IMR-90 (cell line): Measurements from ENCODE around the gene SCCPDH. TPM values are rescaled to one million over a fixed set of nuclear protein-coding genes. Genes with fewer than 3 reads are reported as not detected.

Source experiments
- ATAC-seq: fragments of 200-7000 bp; cut with Tn5 transposase; 2 replicates; pipeline ENCODE4 v1.9.1; 2020; ENCODE audit warnings: low read depth, mild to moderate bottlenecking, moderate library complexity
- BruUV-seq: library from RNA; stranded (reverse); fragments of 400-500 nt; replicated peaks from 2 replicates; lab custom pipeline; 2021; lab: Mats Ljungman, UMichigan
- CTCF ChIA-PET: fragments of 300-600 bp; formaldehyde crosslinking; extraction: SDS; loops from one replicate; lab custom pipeline; 2021; ENCODE audit warnings: antibody characterized with exemption; lab: Yijun Ruan, JAX
- POLR2A ChIA-PET: fragments of 300-600 bp; sonication (Branson Sonifier 250); formaldehyde crosslinking; loops from one replicate; lab custom pipeline; 2022; ENCODE audit warnings: antibody characterized with exemption; ENCODE audit not compliant: unreplicated experiment; lab: Charles Lee
- DNase-seq: peaks from one replicate; pipeline ENCODE4 v3.0.0; 2013
- H2AFZ ChIP-seq: replicated peaks from 2 replicates; pipeline ENCODE3; 2013; ENCODE audit warnings: low read length, mild to moderate bottlenecking; ENCODE audit not compliant: poor library complexity
- H2AK5ac ChIP-seq: 2 replicates; pipeline ENCODE4 v1.6.1; 2013; ENCODE audit warnings: low read depth, low read length, inconsistent platforms
- H2AK9ac ChIP-seq: replicated peaks from 2 replicates; pipeline ENCODE3; 2013; ENCODE audit warnings: mild to moderate bottlenecking, low read depth, low read length, moderate library complexity; ENCODE audit not compliant: poor library complexity
- H2BK120ac ChIP-seq: 2 replicates; pipeline ENCODE4 v1.6.1; 2013; ENCODE audit warnings: low read depth, low read length, inconsistent platforms
- H2BK15ac ChIP-seq: 3 replicates; pipeline ENCODE4 v1.6.1; 2013; ENCODE audit warnings: low read depth, low read length, inconsistent platforms
- H2BK20ac ChIP-seq: 2 replicates; pipeline ENCODE4 v1.6.1; 2013; ENCODE audit warnings: low read depth, mild to moderate bottlenecking, inconsistent platforms, low read length, moderate library complexity
- H2BK5ac ChIP-seq: 2 replicates; pipeline ENCODE4 v1.6.1; 2013; ENCODE audit warnings: mild to moderate bottlenecking, low read depth, low read length, inconsistent platforms; ENCODE audit not compliant: poor library complexity, severe bottlenecking
- H3K14ac ChIP-seq: replicated peaks from 2 replicates; pipeline ENCODE4 v1.6.1; 2013; ENCODE audit warnings: low read depth, low read length, inconsistent platforms
- H3K18ac ChIP-seq: 2 replicates; pipeline ENCODE4 v1.6.1; 2013; ENCODE audit warnings: low read depth, low read length, control low read depth
- H3K23ac ChIP-seq: 2 replicates; pipeline ENCODE4 v1.6.1; 2013; ENCODE audit warnings: low read depth, low read length, inconsistent platforms
- H3K27ac ChIP-seq: 2 replicates; pipeline ENCODE4 v1.5.1; 2013; ENCODE audit warnings: mild to moderate bottlenecking, control low read depth, low read length; ENCODE audit not compliant: insufficient read depth
- H3K27me3 ChIP-seq: 2 replicates; pipeline ENCODE4 v1.6.1; 2013; ENCODE audit warnings: low read length; ENCODE audit not compliant: control insufficient read depth, insufficient read depth
- H3K36me3 ChIP-seq: 2 replicates; pipeline ENCODE4 v1.6.1; 2013; ENCODE audit warnings: low read length, mixed read lengths; ENCODE audit not compliant: control insufficient read depth, insufficient read depth
- H3K4ac ChIP-seq: 2 replicates; pipeline ENCODE4 v1.6.1; 2013; ENCODE audit warnings: low read depth, low read length, inconsistent platforms
- H3K4me1 ChIP-seq: 2 replicates; pipeline ENCODE4 v1.6.1; 2013; ENCODE audit warnings: low read length, mixed read lengths; ENCODE audit not compliant: control insufficient read depth, insufficient read depth
- H3K4me2 ChIP-seq: 2 replicates; pipeline ENCODE4 v1.6.1; 2013; ENCODE audit warnings: low read depth, mild to moderate bottlenecking, control low read depth, low read length, moderate library complexity
- H3K4me3 ChIP-seq: 2 replicates; pipeline ENCODE4 v1.5.1; 2013; ENCODE audit warnings: low read depth, mild to moderate bottlenecking, control low read depth, low read length, moderate library complexity; ENCODE audit not compliant: insufficient read depth
- H3K56ac ChIP-seq: 2 replicates; pipeline ENCODE4 v1.6.1; 2013; ENCODE audit warnings: low read length, inconsistent platforms; ENCODE audit not compliant: insufficient read depth; ENCODE audit errors: extremely low read depth
- H3K79me1 ChIP-seq, 2 experiments: 2 replicates each; pipeline ENCODE4 v1.6.1; 2013; ENCODE audit warnings: low read length in 2 of 2, inconsistent platforms in 1 of 2, low read depth in 1 of 2
- H3K9ac ChIP-seq: 2 replicates; pipeline ENCODE4 v1.6.1; 2013; ENCODE audit warnings: low read depth, low read length, control low read depth
- H3K9me1 ChIP-seq: 2 replicates; pipeline ENCODE4 v1.6.1; 2013; ENCODE audit warnings: low read length, inconsistent platforms; ENCODE audit not compliant: insufficient read depth
- H3K9me3 ChIP-seq: 2 replicates; pipeline ENCODE4 v1.6.1; 2013; ENCODE audit warnings: low read length; ENCODE audit not compliant: control insufficient read depth, insufficient read depth
- H4K20me1 ChIP-seq: 2 replicates; pipeline ENCODE4 v1.6.1; 2013; ENCODE audit warnings: low read length, inconsistent platforms; ENCODE audit not compliant: insufficient read depth
- H4K5ac ChIP-seq: 2 replicates; pipeline ENCODE4 v1.6.1; 2013; ENCODE audit warnings: mild to moderate bottlenecking, low read depth, low read length, control low read depth
- H4K8ac ChIP-seq, 2 experiments: 2 replicates each; pipeline ENCODE4 v1.6.1; 2013; ENCODE audit warnings: low read depth in 2 of 2, low read length in 2 of 2, control low read depth in 1 of 2, inconsistent platforms in 1 of 2
- H4K91ac ChIP-seq: 2 replicates; pipeline ENCODE4 v1.6.1; 2013; ENCODE audit warnings: low read depth, low read length, inconsistent platforms; ENCODE audit not compliant: insufficient read depth
- BHLHE40 ChIP-seq: fragments of 150-350 bp; IDR thresholded peaks from 2 replicates; pipeline ENCODE4 v1.6.1; 2016; ENCODE audit warnings: mild to moderate bottlenecking, low read depth, low read length
- CEBPB ChIP-seq: IDR thresholded peaks from 2 replicates; pipeline ENCODE4 v1.6.1; 2012; ENCODE audit warnings: low read depth, low read length, improper control_type of control experiment
- CHD1 ChIP-seq: IDR thresholded peaks from 2 replicates; pipeline ENCODE4 v1.6.1; 2012; ENCODE audit warnings: low read depth, low read length, improper control_type of control experiment
- FOS ChIP-seq: fragments of 150-350 bp; IDR thresholded peaks from 2 replicates; pipeline ENCODE4 v1.6.1; 2016; ENCODE audit warnings: low read depth, low read length
- MAFK ChIP-seq: IDR thresholded peaks from 2 replicates; pipeline ENCODE4 v1.6.1; 2012; ENCODE audit warnings: low read depth, low read length, improper control_type of control experiment
- MAZ ChIP-seq: IDR thresholded peaks from 2 replicates; pipeline ENCODE4 v1.6.1; 2012; ENCODE audit warnings: low read depth, mild to moderate bottlenecking, low read length, improper control_type of control experiment, moderate library complexity, borderline replicate concordance
- MXI1 ChIP-seq: IDR thresholded peaks from 2 replicates; pipeline ENCODE4 v1.6.1; 2012; ENCODE audit warnings: low read depth, mild to moderate bottlenecking, low read length, moderate library complexity, borderline replicate concordance
- NFE2L2 ChIP-seq: fragments of 150-350 bp; IDR thresholded peaks from 2 replicates; pipeline ENCODE4 v1.6.1; 2016; ENCODE audit warnings: low read depth, mild to moderate bottlenecking, low read length
- POLR2A ChIP-seq: IDR thresholded peaks from 2 replicates; pipeline ENCODE4 v1.6.1; 2012; ENCODE audit warnings: mild to moderate bottlenecking, low read depth, low read length
- RAD21 ChIP-seq: IDR thresholded peaks from 2 replicates; pipeline ENCODE4 v1.6.1; 2012; ENCODE audit warnings: low read length, improper control_type of control experiment
- RCOR1 ChIP-seq: IDR thresholded peaks from 2 replicates; pipeline ENCODE4 v1.6.1; 2012; ENCODE audit warnings: mild to moderate bottlenecking, low read length, improper control_type of control experiment; ENCODE audit not compliant: insufficient replicate concordance
- RFX5 ChIP-seq: IDR thresholded peaks from 2 replicates; pipeline ENCODE4 v1.8.0; 2012; ENCODE audit warnings: low read depth, mild to moderate bottlenecking, low read length, moderate library complexity
- SMC3 ChIP-seq: fragments of 150-350 bp; IDR thresholded peaks from 2 replicates; pipeline ENCODE4 v1.6.1; 2016; ENCODE audit warnings: low read depth, mild to moderate bottlenecking, antibody characterized with exemption, low read length, moderate library complexity
- WGBS, 2 experiments: methylation state at CpG; one replicate each; pipeline versions ENCODE4 v1.1.5 to v1.1.7; 2013; ENCODE audit warnings: missing lambda C conversion rate in 2 of 2; ENCODE audit not compliant: insufficient read length in 1 of 2; ENCODE audit errors: extremely low coverage in 2 of 2; 5-methylcytosine and 5-hydroxymethylcytosine counted together
- dilution Hi-C: fragments of 300-500 bp; cut with HindIII; formaldehyde crosslinking; loops from one replicate; pipeline ENCODE4 v1.14.3; 2018; ENCODE audit warnings: low sequenced_read_pairs; ENCODE audit not compliant: unreplicated experiment
- in situ Hi-C: fragments of 300-500 bp; cut with MboI; formaldehyde crosslinking; loops from 3 replicates; pipeline ENCODE4 v1.14.3; 2019; ENCODE audit warnings: low sequenced_read_pairs, inconsistent platforms, mixed read lengths
- intact Hi-C: fragments of 100-400 bp; cut with micrococcal nuclease; formaldehyde crosslinking; loops from 2 replicates; pipeline ENCODE4 v1.10.0; 2022
- polyA plus RNA-seq, 3 experiments: library from polyadenylated mRNA; depleted of rRNA; stranded (reverse); fragments of >200 nt; gene quantifications; 2 replicates each; pipeline ENCODE4 v1.2.3, GENCODE V29; 2012; ENCODE audit warnings: low replicate concordance in 1 of 3
- total RNA-seq: library from RNA; depleted of rRNA; stranded (reverse); fragments of >200 nt; gene quantifications from 2 replicates; pipeline ENCODE4 v1.2.3, GENCODE V29; 2012
- TF ChIP-seq, protein P1 (sequence below): fragments of 150-350 bp; IDR thresholded peaks from 2 replicates; pipeline ENCODE4 v1.6.1; 2017; ENCODE audit warnings: mild to moderate bottlenecking, antibody characterized with exemption, low read length, low read depth
- TF ChIP-seq, protein P2 (sequence below): fragments of 150-350 bp; IDR thresholded peaks from 2 replicates; pipeline ENCODE4 v1.6.1; 2016; ENCODE audit warnings: low read depth, mild to moderate bottlenecking, low read length, moderate library complexity, borderline replicate concordance
- TF ChIP-seq, protein P3 (sequence below): conservative IDR thresholded peaks from 2 replicates; pipeline ENCODE4 v1.5.1; 2012; ENCODE audit warnings: mild to moderate bottlenecking, low read depth, low read length, improper control_type of control experiment

Gene SCCPDH
- total and polyA plus RNA-seq, 2 of the 4 experiments (the other 2 are of a cell fraction), result 26.9 to 37.8 TPM

DNA sequence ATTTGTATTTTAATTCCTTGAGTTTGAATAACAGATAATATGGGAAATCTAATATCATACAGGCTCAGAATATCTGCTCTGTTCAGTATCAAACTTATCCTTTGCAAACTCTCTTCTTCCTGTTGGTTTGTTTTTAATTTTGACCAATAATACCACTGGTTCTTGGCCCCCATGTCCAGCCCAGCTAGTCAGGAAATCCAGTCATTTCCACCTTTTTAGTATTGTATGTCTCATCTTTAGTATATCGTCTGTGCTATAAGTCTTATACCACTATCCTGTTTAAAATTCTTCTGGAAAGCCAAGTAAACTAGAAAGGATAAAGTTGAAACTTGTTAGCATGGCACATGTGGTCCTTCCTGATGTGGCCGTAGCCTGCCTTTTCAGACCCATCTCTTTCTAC, 10.7 kb downstream of the SCCPDH start:
- H3K14ac ChIP-seq, result no peak overlapping the region
- H3K27me3 ChIP-seq, result no peaks in the 10 kb centered on the region
- no peak overlapping the region for H2BK120ac ChIP-seq
- no peak overlapping the region for H4K91ac ChIP-seq
- H2AK9ac ChIP-seq, result no peak overlapping the region
- H3K4me3 ChIP-seq, result no peak overlapping the region
- in situ Hi-C loops (no loop called here), intact Hi-C loops (no loop called here), dilution Hi-C loops (no loop called here)
- H3K4me2 ChIP-seq, result no peak overlapping the region
- no peak overlapping the region for H2BK20ac ChIP-seq
- peaks cover 15 to 17% of the 10 kb centered on the region in 2 experiments for H3K79me1 ChIP-seq
- WGBS, 2 experiments, result no CpG with 5 or more reads among the region's 2 CpGs
- H3K18ac ChIP-seq, result no peak overlapping the region
- H3K23ac ChIP-seq, result no peak overlapping the region
- H3K9ac ChIP-seq, result no peak overlapping the region
- no peak overlapping the region for H3K27ac ChIP-seq
- no peak overlapping the region for H2BK15ac ChIP-seq
- H4K8ac ChIP-seq, result no peak overlapping the region
- BruUV-seq, result no TSS peak
- no peak overlapping the region for H3K4ac ChIP-seq
- H4K5ac ChIP-seq, result no peak overlapping the region
- no peaks in the 10 kb centered on the region for H3K4me1 ChIP-seq
- no peak for TF ChIP-seq NFE2L2
- no peak for TF ChIP-seq MXI1
- TF ChIP-seq MAFK, result no peak
- no peak for TF ChIP-seq POLR2A
- TF ChIP-seq, protein P1, sequence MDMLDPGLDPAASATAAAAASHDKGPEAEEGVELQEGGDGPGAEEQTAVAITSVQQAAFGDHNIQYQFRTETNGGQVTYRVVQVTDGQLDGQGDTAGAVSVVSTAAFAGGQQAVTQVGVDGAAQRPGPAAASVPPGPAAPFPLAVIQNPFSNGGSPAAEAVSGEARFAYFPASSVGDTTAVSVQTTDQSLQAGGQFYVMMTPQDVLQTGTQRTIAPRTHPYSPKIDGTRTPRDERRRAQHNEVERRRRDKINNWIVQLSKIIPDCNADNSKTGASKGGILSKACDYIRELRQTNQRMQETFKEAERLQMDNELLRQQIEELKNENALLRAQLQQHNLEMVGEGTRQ, result no peak
- TF ChIP-seq, protein P2, sequence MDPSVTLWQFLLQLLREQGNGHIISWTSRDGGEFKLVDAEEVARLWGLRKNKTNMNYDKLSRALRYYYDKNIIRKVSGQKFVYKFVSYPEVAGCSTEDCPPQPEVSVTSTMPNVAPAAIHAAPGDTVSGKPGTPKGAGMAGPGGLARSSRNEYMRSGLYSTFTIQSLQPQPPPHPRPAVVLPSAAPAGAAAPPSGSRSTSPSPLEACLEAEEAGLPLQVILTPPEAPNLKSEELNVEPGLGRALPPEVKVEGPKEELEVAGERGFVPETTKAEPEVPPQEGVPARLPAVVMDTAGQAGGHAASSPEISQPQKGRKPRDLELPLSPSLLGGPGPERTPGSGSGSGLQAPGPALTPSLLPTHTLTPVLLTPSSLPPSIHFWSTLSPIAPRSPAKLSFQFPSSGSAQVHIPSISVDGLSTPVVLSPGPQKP, result no peak
- TF ChIP-seq SMC3, result no peak
- TF ChIP-seq RFX5, result no peak
- TF ChIP-seq RCOR1, result no peak
- no peak for TF ChIP-seq RAD21
- TF ChIP-seq MAZ, result no peak
- TF ChIP-seq, protein P3, sequence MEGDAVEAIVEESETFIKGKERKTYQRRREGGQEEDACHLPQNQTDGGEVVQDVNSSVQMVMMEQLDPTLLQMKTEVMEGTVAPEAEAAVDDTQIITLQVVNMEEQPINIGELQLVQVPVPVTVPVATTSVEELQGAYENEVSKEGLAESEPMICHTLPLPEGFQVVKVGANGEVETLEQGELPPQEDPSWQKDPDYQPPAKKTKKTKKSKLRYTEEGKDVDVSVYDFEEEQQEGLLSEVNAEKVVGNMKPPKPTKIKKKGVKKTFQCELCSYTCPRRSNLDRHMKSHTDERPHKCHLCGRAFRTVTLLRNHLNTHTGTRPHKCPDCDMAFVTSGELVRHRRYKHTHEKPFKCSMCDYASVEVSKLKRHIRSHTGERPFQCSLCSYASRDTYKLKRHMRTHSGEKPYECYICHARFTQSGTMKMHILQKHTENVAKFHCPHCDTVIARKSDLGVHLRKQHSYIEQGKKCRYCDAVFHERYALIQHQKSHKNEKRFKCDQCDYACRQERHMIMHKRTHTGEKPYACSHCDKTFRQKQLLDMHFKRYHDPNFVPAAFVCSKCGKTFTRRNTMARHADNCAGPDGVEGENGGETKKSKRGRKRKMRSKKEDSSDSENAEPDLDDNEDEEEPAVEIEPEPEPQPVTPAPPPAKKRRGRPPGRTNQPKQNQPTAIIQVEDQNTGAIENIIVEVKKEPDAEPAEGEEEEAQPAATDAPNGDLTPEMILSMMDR, result no peak
- no peak for TF ChIP-seq BHLHE40
- TF ChIP-seq CEBPB, result no peak
- TF ChIP-seq CHD1, result no peak
- no peak for TF ChIP-seq FOS
- H3K56ac ChIP-seq, result no peak overlapping the region
- ChIA-PET POLR2A (no interaction called here), CTCF (no interaction called here)
- H2BK5ac ChIP-seq, result no peak overlapping the region
- ATAC-seq (no peak), DNase-seq (no peak)
- H3K36me3 ChIP-seq, result peaks cover 42% of the 10 kb centered on the region
- H4K20me1 ChIP-seq, result no peaks in the 10 kb centered on the region; the same call in 1 of the 2 replicates
- no peaks in the 10 kb centered on the region for H3K9me3 ChIP-seq
- no peak overlapping the region for H2AFZ ChIP-seq
- no peak overlapping the region for H2AK5ac ChIP-seq
- H3K9me1 ChIP-seq, result peaks cover 2% of the 10 kb centered on the region; the same call in 1 of the 2 replicates
